Measurements from ENCODE around the gene DPYSL4. TPM values are rescaled to one million over a fixed set of nuclear protein-coding genes. Genes with fewer than 3 reads are reported as not detected.
A peak's percentile ranks its signal among the peaks of the same experiment; 100 is the strongest.

Gene DPYSL4
- total and polyA plus RNA-seq, 2 of the 4 experiments (the other 2 are of a cell fraction) = 8.1 to 30.5 TPM

DNA sequence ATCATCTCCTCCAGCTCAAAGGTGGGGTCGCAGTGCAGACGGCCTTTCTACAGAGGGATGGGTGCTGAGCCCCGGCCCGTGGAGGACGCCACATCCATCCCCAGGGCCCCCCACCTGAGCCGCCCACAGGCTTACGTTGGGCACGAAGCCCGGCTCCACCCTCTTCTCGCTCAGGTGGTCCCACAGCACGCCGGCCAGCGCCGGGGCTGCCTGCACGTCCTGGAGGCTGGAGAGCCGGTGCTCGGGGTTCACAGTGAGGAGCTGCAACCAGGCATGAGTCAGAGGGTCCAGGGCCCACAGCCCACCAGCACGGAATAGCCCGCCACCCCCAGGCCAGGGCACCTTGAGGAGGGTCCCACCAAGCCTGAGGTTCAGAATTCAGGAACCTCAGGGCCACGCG, 36.0 kb downstream of the DPYSL4 start:
- Histone ChIP-seq H4K20me1 (ENCODE audit: insufficient read depth, low read length) (no peaks in the 10 kb centered on the region), H3K36me3 (ENCODE audit: control insufficient read depth, insufficient read depth, low read length) (no peaks in the 10 kb centered on the region), H3K4me1 (ENCODE audit: control insufficient read depth, insufficient read depth, low read length) (no peaks in the 10 kb centered on the region), H4K8ac (ENCODE audit: low read depth in 2 of 2, low read length in 2 of 2) (no peak overlapping the region), H3K9me3 (ENCODE audit: control insufficient read depth, insufficient read depth, low read length) (no peaks in the 10 kb centered on the region), H2AFZ (replicated peaks; ENCODE audit: low read length, poor library complexity) (no peak overlapping the region), H4K5ac (ENCODE audit: low read depth, low read length) (no peak overlapping the region), H3K79me1 (ENCODE audit: low read depth in 1 of 2, low read length in 2 of 2) (no peaks in the 10 kb centered on the region), H2AK9ac (replicated peaks; ENCODE audit: low read depth, low read length, poor library complexity) (peak overlapping the region; percentile 67), H3K4me2 (ENCODE audit: low read depth, low read length) (no peak overlapping the region), H2BK15ac (ENCODE audit: low read depth, low read length) (no peak overlapping the region), H3K9ac (ENCODE audit: low read depth, low read length) (no peak overlapping the region), H3K56ac (ENCODE audit: extremely low read depth, insufficient read depth, low read length) (no peak overlapping the region), H3K18ac (ENCODE audit: low read depth, low read length) (no peak overlapping the region), H2BK20ac (ENCODE audit: low read depth, low read length) (no peak overlapping the region), H4K91ac (ENCODE audit: insufficient read depth, low read depth, low read length) (no peak overlapping the region), H3K4ac (ENCODE audit: low read depth, low read length) (no peak overlapping the region), H3K14ac (replicated peaks; ENCODE audit: low read depth, low read length) (no peak overlapping the region), H2BK5ac (ENCODE audit: low read depth, low read length, poor library complexity, severe bottlenecking) (no peak overlapping the region), H3K4me3 (ENCODE audit: insufficient read depth, low read depth, low read length) (no peak overlapping the region), H2AK5ac (ENCODE audit: low read depth, low read length) (no peak overlapping the region), H3K23ac (ENCODE audit: low read depth, low read length) (no peak overlapping the region), H3K27ac (ENCODE audit: insufficient read depth, low read length) (no peak overlapping the region), H3K9me1 (ENCODE audit: insufficient read depth, low read length) (no peaks in the 10 kb centered on the region), H2BK120ac (ENCODE audit: low read depth, low read length) (no peak overlapping the region), H3K27me3 (ENCODE audit: control insufficient read depth, insufficient read depth, low read length) (no peaks in the 10 kb centered on the region)
- in situ Hi-C loops (cut with MboI; ENCODE audit: low sequenced_read_pairs) (loop anchor here (5.0 to 10.0 kb wide), 3 partner anchors 125 to 412 kb away; no protein-coding TSS in a partner anchor), intact Hi-C loops (cut with micrococcal nuclease) (loop anchor here (1.0 kb wide), 3 partner anchors 130 to 415 kb away; no protein-coding TSS in a partner anchor), dilution Hi-C loops (cut with HindIII; ENCODE audit: low sequenced_read_pairs, unreplicated experiment) (no loop called here)
- ChIA-PET CTCF (no interaction called here), POLR2A (ENCODE audit: unreplicated experiment) (no interaction called here)
- no TSS peak for BruUV-seq (replicated peaks)
- no peak for DNase-seq
- ATAC-seq (ENCODE audit: low read depth) = no peak
- TF ChIP-seq RFX5 (IDR thresholded peaks at IDR 0.05; ENCODE audit: low read depth, low read length) (no peak), MAFK (IDR thresholded peaks at IDR 0.05; ENCODE audit: low read depth, low read length) (no peak), MAZ (IDR thresholded peaks at IDR 0.05; ENCODE audit: borderline replicate concordance, low read depth, low read length) (no peak), RCOR1 (IDR thresholded peaks at IDR 0.05; ENCODE audit: insufficient replicate concordance, low read length) (no peak), FOS (IDR thresholded peaks at IDR 0.05; ENCODE audit: low read depth, low read length) (no peak), NFE2L2 (IDR thresholded peaks at IDR 0.05; ENCODE audit: low read depth, low read length) (no peak), POLR2A (IDR thresholded peaks at IDR 0.05; ENCODE audit: low read depth, low read length) (no peak), SMC3 (IDR thresholded peaks at IDR 0.05; ENCODE audit: low read depth, low read length) (no peak), USF2 (IDR thresholded peaks at IDR 0.05; ENCODE audit: low read depth, low read length) (no peak), CEBPB (IDR thresholded peaks at IDR 0.05; ENCODE audit: low read depth, low read length) (no peak), RAD21 (IDR thresholded peaks at IDR 0.05; ENCODE audit: low read length) (no peak), MXI1 (IDR thresholded peaks at IDR 0.05; ENCODE audit: borderline replicate concordance, low read depth, low read length) (no peak), CHD1 (IDR thresholded peaks at IDR 0.05; ENCODE audit: low read depth, low read length) (no peak)
- TF ChIP-seq, protein P1, sequence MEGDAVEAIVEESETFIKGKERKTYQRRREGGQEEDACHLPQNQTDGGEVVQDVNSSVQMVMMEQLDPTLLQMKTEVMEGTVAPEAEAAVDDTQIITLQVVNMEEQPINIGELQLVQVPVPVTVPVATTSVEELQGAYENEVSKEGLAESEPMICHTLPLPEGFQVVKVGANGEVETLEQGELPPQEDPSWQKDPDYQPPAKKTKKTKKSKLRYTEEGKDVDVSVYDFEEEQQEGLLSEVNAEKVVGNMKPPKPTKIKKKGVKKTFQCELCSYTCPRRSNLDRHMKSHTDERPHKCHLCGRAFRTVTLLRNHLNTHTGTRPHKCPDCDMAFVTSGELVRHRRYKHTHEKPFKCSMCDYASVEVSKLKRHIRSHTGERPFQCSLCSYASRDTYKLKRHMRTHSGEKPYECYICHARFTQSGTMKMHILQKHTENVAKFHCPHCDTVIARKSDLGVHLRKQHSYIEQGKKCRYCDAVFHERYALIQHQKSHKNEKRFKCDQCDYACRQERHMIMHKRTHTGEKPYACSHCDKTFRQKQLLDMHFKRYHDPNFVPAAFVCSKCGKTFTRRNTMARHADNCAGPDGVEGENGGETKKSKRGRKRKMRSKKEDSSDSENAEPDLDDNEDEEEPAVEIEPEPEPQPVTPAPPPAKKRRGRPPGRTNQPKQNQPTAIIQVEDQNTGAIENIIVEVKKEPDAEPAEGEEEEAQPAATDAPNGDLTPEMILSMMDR (conservative IDR thresholded peaks at IDR 0.05; ENCODE audit: low read depth, low read length) = no peak
- TF ChIP-seq, protein P2, sequence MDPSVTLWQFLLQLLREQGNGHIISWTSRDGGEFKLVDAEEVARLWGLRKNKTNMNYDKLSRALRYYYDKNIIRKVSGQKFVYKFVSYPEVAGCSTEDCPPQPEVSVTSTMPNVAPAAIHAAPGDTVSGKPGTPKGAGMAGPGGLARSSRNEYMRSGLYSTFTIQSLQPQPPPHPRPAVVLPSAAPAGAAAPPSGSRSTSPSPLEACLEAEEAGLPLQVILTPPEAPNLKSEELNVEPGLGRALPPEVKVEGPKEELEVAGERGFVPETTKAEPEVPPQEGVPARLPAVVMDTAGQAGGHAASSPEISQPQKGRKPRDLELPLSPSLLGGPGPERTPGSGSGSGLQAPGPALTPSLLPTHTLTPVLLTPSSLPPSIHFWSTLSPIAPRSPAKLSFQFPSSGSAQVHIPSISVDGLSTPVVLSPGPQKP (IDR thresholded peaks at IDR 0.05; ENCODE audit: borderline replicate concordance, low read depth, low read length) = no peak
- 71% methylated on average over 9 of the region's 21 CpGs; no CpG with 5 or more reads in 1 of the 2 experiments for WGBS, 2 experiments (ENCODE audit: extremely low coverage in 2 of 2, insufficient read length in 1 of 2)

Measured in IMR-90 (cell line).